Stimulated activated CD8-positive, alpha-beta memory T cell treated with anti-CD3 and anti-CD28 coated beads, Interleukin-2, amount 100 ng/mL, for 48 hours (primary cell): ENCODE measurements around the gene PRAC2.
A peak's percentile ranks its signal among the peaks of the same experiment; 100 is the strongest.
"Not testable (repeated sequence)": the region's sequence is repeated elsewhere in the genome, so short reads cannot be mapped to it uniquely, and the experiment has no call there.

Experiments used
- DNase-seq, 2 donors: peaks; one replicate each; pipeline ENCODE4 v3.0.0-alpha.2; 2020; ENCODE audit warnings: low read depth in 2 of 2

Gene PRAC2

DNA sequence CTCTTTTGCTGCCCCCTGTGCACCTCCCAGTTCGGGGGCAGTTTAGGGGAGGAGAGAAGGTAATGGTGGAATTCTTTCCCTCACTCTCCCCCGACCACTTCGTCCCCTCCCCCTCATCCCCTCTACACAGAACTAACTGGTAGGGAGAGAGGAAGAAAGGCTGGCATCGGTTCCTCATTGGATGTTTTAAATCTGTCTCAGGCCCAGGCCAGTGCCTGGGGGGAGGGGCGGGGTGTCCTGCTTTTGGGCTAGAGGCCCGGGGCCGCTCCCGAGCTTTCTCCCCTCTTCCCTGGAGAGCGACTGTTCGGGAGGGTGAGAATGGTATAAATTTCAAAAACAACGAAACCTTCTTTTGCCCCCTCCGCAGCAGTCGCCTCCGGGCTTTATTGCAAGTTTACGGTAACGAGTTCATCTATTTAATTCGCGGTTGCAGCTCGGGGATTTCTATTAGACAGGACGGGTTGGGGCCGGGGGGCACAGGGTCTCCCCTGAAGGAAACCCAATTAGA, at the start of gene PRAC2:
PRAC2 (plus strand) TSS at position 271 of the 508 bp plus-strand sequence. CDS start 1,226 bp downstream, outside the sequence.
- DNase-seq: no peak

DNA sequence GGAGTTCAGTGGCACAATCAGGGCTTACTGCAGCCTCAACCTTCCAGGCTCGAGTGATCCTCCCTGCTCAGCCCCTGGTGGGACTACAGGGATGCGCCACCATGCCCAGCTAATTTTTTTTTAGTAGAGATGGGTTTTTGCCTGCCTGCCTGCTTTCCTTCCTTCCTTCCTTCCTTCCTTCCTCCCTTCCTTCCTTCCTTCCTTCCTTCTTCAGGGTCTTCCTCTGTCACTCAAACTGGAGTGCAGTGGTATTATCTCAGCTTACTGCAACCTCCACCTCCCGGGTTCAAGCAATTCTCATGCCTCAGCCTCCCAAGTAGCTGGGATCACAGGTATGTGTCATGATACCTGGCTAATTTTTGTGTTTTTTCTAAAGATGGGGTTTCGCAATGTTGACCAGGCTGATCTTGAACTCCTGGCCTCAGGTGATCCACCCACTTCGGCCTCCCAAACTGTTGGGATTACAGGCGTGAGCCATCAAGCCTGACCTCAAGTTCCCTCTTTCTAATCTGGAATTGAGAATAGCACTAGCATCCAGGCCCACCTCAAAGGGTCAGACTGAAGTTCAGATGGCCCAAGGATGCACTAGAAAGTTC, 45.9 kb upstream of the PRAC2 start:
- no peak for DNase-seq

DNA sequence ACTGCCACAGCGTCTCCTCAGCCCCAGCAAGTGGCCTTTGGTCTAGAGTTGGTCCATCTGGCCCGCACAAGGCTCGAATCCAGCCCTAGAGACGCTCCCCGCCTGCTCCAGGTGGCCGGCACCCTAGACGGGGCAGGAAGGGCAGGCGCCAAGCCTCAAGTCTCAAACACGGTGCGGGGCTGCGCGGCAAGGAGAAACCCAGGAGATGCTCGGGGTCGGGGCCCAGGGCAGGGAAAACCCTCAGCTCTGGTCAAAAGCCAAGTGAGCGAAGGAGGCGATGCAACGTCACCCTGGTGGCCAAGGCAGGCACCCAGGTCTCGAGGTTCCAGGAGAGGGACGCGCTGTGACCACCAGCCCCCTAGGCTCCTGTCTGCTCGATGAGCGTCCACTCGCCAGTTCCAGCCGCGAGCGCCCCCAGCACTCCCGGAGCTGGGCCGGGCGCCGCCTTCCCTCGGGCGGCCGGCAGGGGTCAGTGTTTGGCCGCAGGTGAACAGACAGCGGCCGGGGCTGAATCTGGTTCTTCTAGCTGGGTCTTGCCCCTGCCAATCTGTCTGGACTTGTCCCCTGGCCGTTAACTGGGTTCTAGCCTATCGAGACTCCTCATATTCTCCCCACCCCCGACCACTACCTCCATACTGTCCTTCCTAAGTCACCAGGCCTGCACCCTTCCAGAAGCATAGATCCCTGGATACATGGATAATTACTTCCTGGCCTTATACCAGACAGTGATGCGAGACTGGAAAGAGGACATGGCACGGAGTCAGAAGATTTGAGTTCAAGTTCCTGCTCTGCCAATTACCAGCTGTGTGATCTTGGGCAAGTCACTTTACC, 44.6 kb upstream of the PRAC2 start:
- DNase-seq: peak; percentile 56 to 63

DNA sequence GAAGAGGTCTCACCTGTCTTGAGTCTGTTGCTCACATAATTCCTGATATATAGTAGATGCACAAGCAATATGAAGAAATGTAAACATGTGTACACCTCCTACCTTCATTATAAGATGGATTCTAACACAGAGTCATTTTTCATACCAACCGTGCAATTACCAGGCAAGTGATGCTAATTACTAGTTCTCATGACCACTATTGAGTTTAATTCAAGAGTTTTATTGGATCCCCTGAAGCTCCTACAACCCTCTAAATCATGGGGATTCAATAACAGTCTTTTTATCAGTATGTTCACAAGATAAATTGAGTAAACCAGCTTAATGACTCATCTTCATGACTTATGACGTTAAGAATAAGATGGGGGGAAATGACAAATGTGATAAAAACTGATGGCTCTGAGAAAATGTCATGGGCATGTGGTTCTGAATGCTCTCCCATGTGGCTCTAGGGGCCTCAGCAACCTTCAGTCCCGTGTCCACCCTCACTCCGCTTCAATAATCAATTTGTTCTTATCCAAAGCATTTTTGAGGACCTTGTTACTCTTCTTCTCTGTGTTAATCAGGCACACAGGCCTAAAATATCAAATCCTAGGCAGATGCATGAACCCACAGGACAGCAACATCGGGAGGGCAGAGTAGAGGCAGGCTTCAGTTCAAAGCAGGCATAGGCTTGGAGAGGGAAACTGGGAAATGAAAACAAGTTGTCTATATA, 43.4 kb upstream of the PRAC2 start:
- DNase-seq: no peak

DNA sequence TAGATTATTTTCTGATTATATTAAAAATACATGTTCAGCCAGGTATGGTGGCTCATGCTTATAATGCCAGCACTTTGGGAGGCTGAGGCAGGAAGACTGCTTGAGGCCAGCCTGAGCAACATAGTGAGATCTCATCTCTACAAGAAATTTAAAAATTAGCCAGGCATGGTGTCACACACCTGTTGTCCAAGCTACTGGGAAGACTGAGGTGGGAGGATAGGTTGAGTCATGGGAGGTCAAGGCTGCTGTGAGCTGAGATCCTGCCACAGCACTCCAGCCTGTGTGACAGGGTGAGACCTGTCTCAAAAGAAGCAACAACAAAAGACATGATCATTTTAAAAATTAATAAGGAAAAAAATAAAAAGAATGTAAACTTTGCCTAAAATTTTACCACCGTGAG, 41.4 kb upstream of the PRAC2 start:
- no peak for DNase-seq

DNA sequence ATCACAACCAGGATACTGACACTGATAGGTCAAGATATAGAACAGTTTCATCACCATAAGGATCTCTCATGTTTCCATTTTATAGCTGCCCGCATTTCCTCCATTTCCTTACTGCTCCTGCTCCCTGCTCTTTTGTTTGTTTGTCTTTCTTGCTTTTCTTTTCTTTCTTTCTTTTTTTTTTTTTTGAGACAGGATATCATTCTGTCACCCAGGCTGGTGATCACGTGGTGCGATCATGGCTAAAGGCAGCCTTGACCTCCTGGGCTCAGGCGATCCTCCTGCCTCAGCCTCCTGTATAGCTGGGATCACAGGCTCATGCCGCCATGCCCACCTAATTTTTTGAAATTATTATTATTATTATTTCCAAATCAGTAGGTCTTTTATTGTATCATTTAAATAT, 32.3 kb upstream of the PRAC2 start:
- no peak for DNase-seq

DNA sequence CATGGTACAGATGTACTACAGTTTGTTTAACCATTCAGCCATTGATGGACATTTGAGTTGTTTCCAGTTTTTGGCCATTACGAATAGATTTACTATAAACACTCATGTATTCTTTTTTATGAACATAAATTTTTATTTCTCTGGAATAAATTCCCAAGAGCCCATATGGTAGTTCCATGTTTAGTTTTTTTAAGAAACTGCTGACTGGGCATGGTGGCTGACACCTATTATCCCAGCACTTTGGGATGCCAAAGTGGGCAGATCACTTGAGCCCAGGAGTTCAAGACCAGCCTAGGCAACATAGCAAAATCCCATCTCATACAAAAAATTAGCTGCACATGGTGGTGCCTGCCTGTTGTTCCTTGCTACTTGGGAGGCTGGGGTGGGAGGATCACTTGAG, 30.9 kb upstream of the PRAC2 start:
- DNase-seq: no peak

DNA sequence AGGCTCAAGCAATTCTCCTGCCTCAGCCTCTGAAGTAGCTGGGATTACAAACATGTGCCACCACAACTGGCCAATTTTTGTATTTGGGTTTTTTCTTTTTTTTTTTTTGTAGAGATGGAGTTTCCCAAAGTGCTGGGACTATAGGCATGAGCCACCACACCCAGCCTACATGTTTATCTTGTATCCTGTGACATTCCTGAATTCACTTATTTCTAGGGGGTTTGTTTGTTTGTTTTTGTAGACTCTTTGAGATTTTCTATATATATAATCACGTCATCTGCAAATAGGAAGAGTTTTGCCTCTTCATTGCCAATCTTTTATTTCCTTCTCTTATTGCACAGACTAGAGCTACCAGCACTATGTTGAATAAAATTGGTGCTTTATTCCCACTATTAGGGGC, 29.8 kb upstream of the PRAC2 start:
- DNase-seq: no peak

DNA sequence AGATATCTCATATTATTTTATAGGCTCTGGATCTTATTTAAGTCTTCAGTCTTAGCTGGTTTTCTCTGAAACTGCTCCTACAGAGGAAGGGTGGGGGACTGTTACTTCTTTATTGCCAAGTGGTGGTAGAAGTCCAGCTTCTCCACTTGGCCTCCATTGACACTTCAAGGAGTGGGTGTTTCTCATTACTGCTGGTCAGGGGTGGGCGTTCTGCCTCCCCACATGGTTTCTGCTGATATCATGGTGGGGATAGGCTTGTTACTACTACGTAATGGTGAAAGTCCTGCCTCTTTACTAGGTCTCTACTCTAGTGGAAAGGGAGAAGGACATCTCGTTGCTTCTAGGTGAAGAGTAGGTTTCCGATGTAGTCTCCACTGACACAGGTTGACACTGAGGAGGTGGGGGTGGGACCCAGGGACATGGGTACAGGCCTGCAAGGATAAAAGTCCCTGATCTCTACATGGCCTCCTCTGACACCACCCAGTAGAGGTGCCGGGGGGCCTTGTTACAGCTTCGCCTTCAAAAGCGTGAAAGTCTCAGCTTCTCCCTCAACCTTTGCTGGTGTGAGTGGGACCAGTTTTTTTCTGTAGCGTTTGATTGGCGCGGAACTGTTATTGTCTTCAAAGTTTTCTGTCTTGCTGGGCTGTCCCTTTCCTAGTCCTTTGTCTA, 21.0 kb upstream of the PRAC2 start:
- no peak for DNase-seq

DNA sequence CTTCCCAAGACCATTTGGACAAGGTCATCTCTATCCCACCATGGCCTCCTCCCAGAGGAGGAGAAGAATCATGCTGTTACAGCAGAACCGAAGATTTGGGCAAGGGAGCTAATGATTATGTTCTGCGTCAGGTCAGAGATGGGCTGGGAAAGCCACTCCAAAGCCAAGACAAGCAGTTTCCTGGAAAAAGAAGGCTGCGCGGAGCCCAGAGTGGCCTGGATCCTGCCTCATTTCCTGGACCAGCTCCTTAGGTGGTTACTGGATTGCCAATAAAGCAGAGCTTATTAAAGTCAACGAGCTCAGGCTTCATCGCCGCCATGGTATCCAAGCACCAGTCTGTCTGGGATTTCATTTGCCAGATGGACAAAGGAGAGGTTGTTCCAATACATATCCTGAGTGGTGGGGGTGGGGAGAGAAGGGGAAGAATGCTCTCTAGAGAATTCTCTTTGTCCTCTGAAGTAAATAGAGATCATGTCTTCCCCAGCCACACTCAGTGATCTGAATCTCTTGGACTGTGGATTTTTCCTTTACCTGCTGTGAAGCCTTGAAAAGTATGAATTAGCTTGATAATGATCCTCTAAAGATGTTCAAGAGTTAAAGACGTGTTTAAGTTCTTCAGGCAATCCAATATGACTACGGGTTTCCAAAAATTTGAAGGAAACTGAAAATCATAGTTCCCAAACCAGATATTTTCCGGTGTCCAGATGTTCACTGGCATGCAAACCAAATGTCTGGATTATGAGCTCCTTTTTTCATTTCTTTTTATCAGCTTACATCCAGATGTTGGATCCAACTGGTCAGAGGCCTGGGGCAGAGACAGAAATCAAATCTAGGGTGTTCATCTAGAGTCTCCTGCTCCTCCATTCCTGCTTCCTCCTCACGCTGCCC, 18.4 kb upstream of the PRAC2 start:
- no peak for DNase-seq

DNA sequence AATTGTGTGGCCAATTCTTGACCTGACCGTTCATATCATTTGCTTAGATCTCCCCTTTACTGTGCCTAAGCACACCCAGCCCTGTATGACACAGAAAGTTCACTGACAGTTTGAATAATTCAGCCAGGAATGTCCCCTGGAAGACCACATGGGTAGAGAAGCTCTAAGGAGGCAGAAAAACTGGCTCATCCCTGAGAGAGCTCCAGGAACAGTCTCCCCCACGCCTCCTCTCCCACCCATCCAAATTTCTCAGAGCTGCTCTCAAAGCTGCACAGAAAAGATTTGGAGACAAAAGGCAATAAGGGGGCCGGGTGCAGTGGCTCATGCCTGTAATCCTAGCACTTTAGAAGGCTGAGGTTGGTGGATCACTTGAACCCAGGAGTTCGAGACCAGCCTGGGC, 11.9 kb upstream of the PRAC2 start:
- DNase-seq: no peak

DNA sequence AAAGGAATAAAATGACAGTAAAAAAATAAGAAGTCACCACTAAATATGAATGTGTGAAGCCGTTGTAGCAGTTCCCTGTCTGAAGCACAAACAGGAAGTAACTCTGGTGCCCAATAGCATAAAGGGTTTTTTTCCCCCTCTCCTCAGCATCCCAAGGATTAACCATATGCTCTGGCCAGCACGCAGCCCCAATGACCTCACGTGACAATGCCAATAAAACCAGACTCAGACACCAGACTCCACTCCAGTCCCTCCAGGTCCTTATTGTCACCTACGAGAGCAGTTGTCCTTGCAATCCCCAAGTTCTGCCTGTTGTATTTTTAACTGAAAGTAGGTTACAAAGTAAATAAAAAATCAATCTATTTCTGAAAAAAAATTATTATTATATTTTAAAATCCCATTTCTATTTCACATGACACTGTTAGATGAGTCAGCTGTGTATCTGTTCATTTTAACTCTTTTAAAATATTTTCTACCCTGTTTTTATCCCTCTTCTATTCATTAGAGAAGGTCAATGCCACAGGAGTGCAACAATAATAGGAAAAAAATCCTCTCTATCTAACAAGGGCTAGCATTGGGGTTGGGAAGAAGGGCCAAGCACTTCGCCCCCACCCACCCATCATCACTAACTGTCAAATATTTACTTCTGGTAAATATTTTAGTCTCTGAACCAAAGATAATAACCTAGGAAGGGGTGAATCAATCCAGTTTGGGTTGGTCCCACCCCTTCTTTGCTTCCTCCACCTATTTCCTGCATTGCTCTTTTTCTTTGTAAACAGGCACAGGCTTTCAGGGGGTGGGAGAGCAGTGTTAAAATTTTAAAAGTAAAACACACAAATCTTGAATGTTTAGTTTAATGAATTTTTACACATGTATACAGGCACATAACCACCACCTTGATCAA, 7.2 kb upstream of the PRAC2 start:
- no peak for DNase-seq

DNA sequence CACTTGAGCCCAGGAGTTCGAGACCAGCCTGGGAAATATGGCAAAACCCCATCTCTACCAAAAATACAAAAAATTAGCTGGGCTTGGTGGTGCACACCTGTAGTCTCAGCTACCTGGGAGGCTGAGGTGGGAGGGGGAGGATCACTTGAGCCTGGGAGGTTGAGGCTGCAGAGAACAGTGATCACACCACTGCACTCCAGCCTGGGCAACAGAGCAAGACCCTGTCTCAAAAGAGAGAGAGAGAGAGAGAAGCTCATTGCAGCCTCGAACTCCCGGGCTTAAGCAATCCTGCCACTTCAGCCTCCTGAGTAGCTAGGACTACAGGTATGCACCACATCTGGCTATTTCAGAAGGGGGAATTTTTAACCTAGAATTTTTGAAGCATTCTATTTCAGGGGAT, 6.4 kb upstream of the PRAC2 start:
- not testable (repeated sequence) for DNase-seq

DNA sequence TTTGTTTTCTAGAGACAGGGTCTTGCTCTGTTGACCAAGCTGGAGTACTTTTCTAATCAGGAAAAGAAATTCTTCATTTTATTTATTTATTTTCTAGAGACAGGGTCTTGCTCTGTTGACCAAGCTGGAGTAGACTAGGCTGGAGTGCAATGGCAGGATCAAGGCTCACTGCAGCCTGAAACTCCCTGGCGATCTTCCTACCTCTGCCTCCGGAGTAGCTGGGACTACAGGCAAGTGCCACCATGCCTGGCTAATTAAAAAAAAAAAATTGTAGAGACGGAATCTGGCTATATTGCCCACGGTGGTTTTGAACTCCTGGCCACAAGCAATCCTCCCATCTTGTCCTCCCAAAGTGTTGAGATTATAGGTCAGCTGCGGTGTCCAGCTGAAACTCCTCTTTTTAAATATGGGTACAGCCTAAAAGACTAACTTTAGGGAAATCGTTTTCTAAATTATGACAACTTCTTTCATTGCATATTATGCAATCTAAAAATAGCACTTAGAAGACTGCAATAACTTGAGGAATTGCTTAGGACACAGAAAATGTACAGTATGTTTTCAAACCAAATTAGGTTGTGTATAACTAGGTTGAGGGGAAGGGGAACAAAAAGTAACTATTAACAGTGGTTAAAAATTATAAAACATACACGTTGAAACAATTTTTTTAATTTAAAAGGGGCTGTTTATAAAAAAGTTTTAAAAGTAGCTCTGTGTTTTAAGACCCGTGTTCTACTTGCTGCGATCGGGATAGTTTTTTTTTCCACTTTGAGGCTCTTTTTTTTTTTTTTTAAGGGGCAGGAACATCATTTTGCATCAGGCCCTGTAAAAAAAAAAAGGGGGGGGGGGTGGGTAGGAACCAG, 5.4 kb upstream of the PRAC2 start:
- DNase-seq: no peak

DNA sequence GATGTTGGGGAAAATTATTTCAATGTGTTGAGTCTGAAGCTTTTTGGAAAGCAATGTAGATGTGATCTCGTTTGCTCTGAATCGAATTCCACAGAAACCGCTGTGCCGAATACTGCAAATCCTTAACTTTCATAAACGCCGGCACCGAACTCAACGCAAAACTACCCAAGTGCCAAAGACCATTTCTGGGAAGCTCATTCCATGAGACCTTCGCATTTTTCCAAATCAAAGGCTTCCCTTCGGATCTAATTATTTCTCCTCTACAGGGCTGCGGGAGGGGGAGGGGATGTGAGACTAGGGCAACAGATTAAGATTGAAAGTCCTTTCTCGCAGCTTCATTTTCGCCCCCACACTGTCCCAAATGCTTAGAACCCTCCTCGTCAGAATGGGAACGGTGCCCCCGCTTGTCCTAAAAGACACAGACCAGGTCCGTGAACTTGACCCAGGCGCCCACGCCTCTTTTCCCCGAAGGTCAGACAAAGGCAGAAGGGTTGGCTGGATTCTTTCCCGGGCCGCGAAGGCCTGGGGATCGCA, 4.7 kb upstream of the PRAC2 start:
- no peak for DNase-seq

DNA sequence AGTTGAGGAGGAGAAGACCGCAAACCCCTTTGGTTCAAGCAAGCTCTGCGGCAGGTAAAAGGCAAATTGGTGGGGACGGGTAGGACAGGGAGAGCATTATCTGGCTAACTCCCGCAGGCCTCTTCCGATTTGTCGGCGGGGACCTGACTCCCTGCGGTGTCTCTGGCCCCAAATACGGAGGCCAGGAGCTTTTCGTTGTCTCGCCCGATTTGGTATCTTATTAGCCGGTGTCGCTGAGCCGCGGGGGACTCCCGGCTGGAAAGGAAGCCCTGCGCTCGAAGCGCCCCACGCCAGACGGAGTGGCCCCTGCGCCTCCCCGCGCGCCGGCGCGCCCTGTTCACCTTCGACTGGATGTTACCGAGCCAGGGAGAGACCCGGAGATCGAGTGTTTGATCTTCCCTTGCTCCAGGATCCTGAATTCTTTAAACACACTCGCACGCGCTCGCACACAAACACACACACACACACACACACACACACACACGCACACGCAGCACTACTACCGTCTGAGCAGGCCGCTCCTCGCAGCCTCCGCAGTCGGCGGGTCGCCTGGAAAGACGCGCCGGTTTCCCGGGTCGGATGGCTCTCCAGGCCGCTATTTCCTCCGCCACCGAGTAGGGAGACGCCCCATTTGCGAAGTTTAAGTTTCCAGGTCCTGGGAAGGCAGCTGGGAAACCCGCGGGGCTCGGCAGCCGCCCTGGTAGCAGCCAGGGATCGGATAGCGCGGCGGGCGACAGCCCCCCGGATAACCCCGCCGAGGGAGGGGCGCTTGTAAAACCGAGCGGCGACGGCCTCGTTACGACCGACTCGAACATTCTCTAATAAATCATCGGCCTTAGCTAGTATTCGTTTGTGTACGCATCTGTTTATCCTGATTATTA, 4.0 kb upstream of the PRAC2 start:
- DNase-seq: no peak

DNA sequence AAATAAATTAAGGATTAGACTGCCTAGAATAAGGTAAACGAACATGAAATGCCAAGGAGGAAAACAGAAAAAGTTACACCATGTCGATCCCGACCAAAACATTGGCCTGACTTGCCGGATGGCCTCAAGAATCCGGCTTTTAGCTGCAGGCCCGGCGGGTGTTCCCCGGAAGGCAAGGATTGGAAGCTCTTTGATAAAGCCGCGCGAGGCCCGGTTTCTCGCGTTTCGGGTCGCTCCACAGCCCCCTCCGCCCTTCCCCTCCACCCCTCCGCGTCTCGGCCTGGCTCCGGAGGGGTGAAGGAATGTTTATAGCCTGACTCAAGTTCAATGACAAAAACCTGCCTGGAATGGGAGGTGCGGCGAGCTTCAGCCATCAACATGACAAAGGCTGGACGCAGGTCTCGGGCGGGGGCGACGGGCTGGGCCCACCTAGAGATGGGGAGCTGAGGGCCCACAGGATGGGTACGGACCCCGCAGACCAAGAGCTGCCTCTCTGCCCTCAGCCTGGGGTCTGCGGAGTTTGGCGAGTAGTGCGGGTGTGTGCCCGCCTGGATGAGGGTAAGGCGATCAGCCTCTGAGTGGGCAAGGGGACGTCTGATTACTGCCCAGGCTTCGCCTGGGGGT, 3.2 kb upstream of the PRAC2 start:
- no peak for DNase-seq
